Adipose tissue (tissue), 3 donors: ENCODE measurements around the gene TCP11. TPM values are rescaled to one million over a fixed set of nuclear protein-coding genes. Genes with fewer than 3 reads are reported as not detected.

Experiments
- H3K27ac ChIP-seq: one replicate; pipeline ENCODE4 v1.5.1; 2013; ENCODE audit warnings: low read depth, low read length
- WGBS, 3 donors: extraction: QIAGEN DNeasy Blood & Tissue Kit; methylation state at CpG; one replicate each; pipeline ENCODE4 v1.1.7; 2013; 5-methylcytosine and 5-hydroxymethylcytosine counted together
- polyA plus RNA-seq, 3 donors: library from polyadenylated mRNA; stranded (reverse); fragments of 200-250 nt; gene quantifications; one replicate each; pipeline ENCODE4 v1.2.3, GENCODE V29; 2013
- donor health status: healthy with polysubstance abuse.
- donor health status: Bipolar disorder and iron deficiency.
- donor health status: healthy.

The TCP11 gene
- polyA plus RNA-seq, 3 donors, result 0.04 TPM; not detected in 2

- H3K27ac ChIP-seq, result no peak overlapping the region
- WGBS, 3 donors, result 85 to 86% (median 86%) methylated on average over 11 of the region's 11 CpGs
These were observed 63.4 kb downstream of the TCP11 start for GRCh38 chr6:35077713-35078105.

- H3K27ac ChIP-seq, result no peak overlapping the region
- 87 to 90% (median 89%) methylated on average over 17 of the region's 17 CpGs for WGBS, 3 donors
These were observed 64.0 kb downstream of the TCP11 start for GRCh38 chr6:35076997-35077712.

- WGBS, 3 donors, result 93 to 95% (median 94%) methylated on average over 20 of the region's 20 CpGs
- no peak overlapping the region for H3K27ac ChIP-seq
These were observed 67.2 kb downstream of the TCP11 start for GRCh38 chr6:35073766-35074471.

- no peak overlapping the region for H3K27ac ChIP-seq
- 96 to 98% (median 97%) methylated on average over 10 of the region's 10 CpGs for WGBS, 3 donors
These were observed 67.9 kb downstream of the TCP11 start for GRCh38 chr6:35073211-35073610.

- WGBS, 3 donors, result 86 to 96% (median 92%) methylated on average over 9 of the region's 9 CpGs
- no peak overlapping the region for H3K27ac ChIP-seq
These were observed 68.5 kb downstream of the TCP11 start for GRCh38 chr6:35072698-35073055.

GRCh38 chr6:35072051-35072697, 69.0 kb downstream of the TCP11 start:
- H3K27ac ChIP-seq, result no peak overlapping the region
- 75 to 79% (median 75%) methylated on average over 15 of the region's 15 CpGs for WGBS, 3 donors

- 79 to 86% (median 82%) methylated on average over 12 of the region's 12 CpGs for WGBS, 3 donors
These were observed 69.7 kb downstream of the TCP11 start for GRCh38 chr6:35071347-35071994.

GRCh38 chr6:35070111-35070510, 71.0 kb downstream of the TCP11 start:
- no peak overlapping the region for H3K27ac ChIP-seq
- 91 to 100% (median 92%) methylated on average over 2 of the region's 2 CpGs for WGBS, 3 donors

More at GRCh38 chr6:35071347-35071994, 69.7 kb downstream of the TCP11 start:
- H3K27ac ChIP-seq, result no peak overlapping the region

GRCh38 chr6:35069262-35069661, 71.9 kb downstream of the TCP11 start:
- WGBS, 3 donors, result 98 to 100% (median 98%) methylated on average over 2 of the region's 2 CpGs
- no peak overlapping the region for H3K27ac ChIP-seq

GRCh38 chr6:35068644-35069043, 72.5 kb downstream of the TCP11 start:
- WGBS, 3 donors, result 88 to 90% (median 90%) methylated on average over 7 of the region's 7 CpGs

GRCh38 chr6:35068206-35068605, 72.9 kb downstream of the TCP11 start:
- no peak overlapping the region for H3K27ac ChIP-seq

More at GRCh38 chr6:35068644-35069043, 72.5 kb downstream of the TCP11 start:
- H3K27ac ChIP-seq, result no peak overlapping the region

More at GRCh38 chr6:35068206-35068605, 72.9 kb downstream of the TCP11 start:
- 80 to 86% (median 82%) methylated on average over 9 of the region's 9 CpGs for WGBS, 3 donors

Other genes starting within 250 kb of the TCP11 start
- gene SCUBE3, start 72.6 kb upstream of the TCP11 start, polyA plus RNA-seq, result under 1 TPM; 0.01 to 0.25 (median 0.11) TPM
- gene ZNF76, start 118.4 kb upstream of the TCP11 start, polyA plus RNA-seq, result 10 to 100 TPM; 17.2 to 25.9 (median 23.3) TPM
- gene DEF6, start 156.5 kb upstream of the TCP11 start, polyA plus RNA-seq, result 10 to 100 TPM in 1 of 3 donors, 1 to 10 TPM in 2; 4.2 to 17.3 (median 8.6) TPM
- 10 to 100 TPM in 2 of 3 donors, 1 to 10 TPM in 1; 5.9 to 22.9 (median 14.3) TPM for gene PPARD, start 201.2 kb upstream of the TCP11 start, polyA plus RNA-seq